GM23248 (cell line): ENCODE results near the gene EP400. TPM values are rescaled to one million over a fixed set of nuclear protein-coding genes. Genes with fewer than 3 reads are reported as not detected.

ENCODE experiments used
- DNase-seq: peaks from one replicate; pipeline ENCODE4 v3.0.0-alpha.2; 2015
- H2AFZ ChIP-seq: fragments of 200-600 bp; sonication (generic); 2 replicates; pipeline ENCODE4 v1.6.1; 2016; ENCODE audit warnings: antibody characterized with exemption
- H3F3A ChIP-seq: fragments of 200-600 bp; sonication (generic); 2 replicates; pipeline ENCODE4 v1.6.1; 2016; ENCODE audit warnings: mild to moderate bottlenecking, antibody characterized with exemption, mixed run types; ENCODE audit not compliant: insufficient read depth
- H3K27ac ChIP-seq: fragments of 200-600 bp; sonication (generic); 2 replicates; pipeline ENCODE4 v1.5.1; 2016; ENCODE audit warnings: mild to moderate bottlenecking
- H3K27me3 ChIP-seq: fragments of 200-600 bp; sonication (generic); replicated peaks from 2 replicates; pipeline ENCODE4 v1.6.1; 2016; ENCODE audit warnings: mild to moderate bottlenecking; ENCODE audit not compliant: insufficient read depth
- H3K36me3 ChIP-seq: fragments of 200-600 bp; sonication (generic); 2 replicates; pipeline ENCODE4 v1.6.1; 2016; ENCODE audit warnings: low read depth, mild to moderate bottlenecking
- H3K4me1 ChIP-seq: fragments of 200-600 bp; sonication (generic); 2 replicates; pipeline ENCODE4 v1.6.1; 2016; ENCODE audit warnings: mild to moderate bottlenecking; ENCODE audit not compliant: insufficient read depth
- H3K4me2 ChIP-seq: fragments of 200-600 bp; sonication (generic); one replicate; pipeline ENCODE4 v1.6.1; 2016; ENCODE audit warnings: mild to moderate bottlenecking; ENCODE audit not compliant: unreplicated experiment
- H3K4me3 ChIP-seq: fragments of 200-600 bp; sonication (generic); 2 replicates; pipeline ENCODE4 v1.5.1; 2016; ENCODE audit warnings: mild to moderate bottlenecking
- H3K79me2 ChIP-seq: fragments of 200-600 bp; sonication (generic); 2 replicates; pipeline ENCODE4 v1.6.1; 2016; ENCODE audit warnings: mild to moderate bottlenecking; ENCODE audit not compliant: insufficient read depth
- H3K9ac ChIP-seq: fragments of 200-600 bp; sonication (generic); 2 replicates; pipeline ENCODE4 v1.6.1; 2016; ENCODE audit warnings: mild to moderate bottlenecking
- H3K9me2 ChIP-seq: fragments of 200-600 bp; sonication (generic); 2 replicates; pipeline ENCODE4 v1.6.1; 2016; ENCODE audit warnings: mixed run types, mild to moderate bottlenecking, moderate library complexity; ENCODE audit not compliant: insufficient read depth
- H3K9me3 ChIP-seq: fragments of 200-600 bp; sonication (generic); one replicate; pipeline ENCODE4 v1.6.1; 2017; ENCODE audit warnings: low read depth
- H4K20me1 ChIP-seq: fragments of 200-600 bp; sonication (generic); 2 replicates; pipeline ENCODE4 v1.6.0; 2016; ENCODE audit not compliant: insufficient read depth
- EZH2 ChIP-seq: fragments of 200-600 bp; sonication (generic); IDR thresholded peaks from 2 replicates; pipeline ENCODE4 v1.6.1; 2018; ENCODE audit warnings: antibody characterized with exemption, mild to moderate bottlenecking; ENCODE audit not compliant: insufficient read depth, poor library complexity, severe bottlenecking
- EZH2phosphoT487 ChIP-seq: fragments of 200-600 bp; sonication (generic); IDR thresholded peaks from 2 replicates; pipeline ENCODE4 v1.6.1; 2018; ENCODE audit warnings: antibody characterized with exemption, moderate library complexity, mild to moderate bottlenecking, low read depth; ENCODE audit not compliant: insufficient read depth
- WGBS, 2 experiments: methylation state at CpG; one replicate each; pipeline ENCODE4 v1.1.6; 2015 to 2017; ENCODE audit warnings: low lambda C conversion rate in 2 of 2, low coverage in 1 of 2; ENCODE audit errors: missing lambda C conversion rate in 2 of 2; 5-methylcytosine and 5-hydroxymethylcytosine counted together
- in situ Hi-C: fragments of 300-500 bp; cut with MboI; formaldehyde crosslinking; loops from 2 replicates; pipeline ENCODE4 v1.15.0; 2020
- polyA plus RNA-seq: library from polyadenylated mRNA; unstranded; fragments of >200 nt; fragmentation: Nextera tagmentation; extraction: Ambion mirVana; gene quantifications from 2 replicates; pipeline ENCODE4 v1.2.1, GENCODE V29; 2016
- total RNA-seq: library from RNA; depleted of rRNA; stranded (reverse); fragments of >200 nt; shearing (Covaris generic); gene quantifications from 2 replicates; pipeline ENCODE4 v1.2.3, GENCODE V29; 2014

Gene EP400
- total and polyA plus RNA-seq, 2 experiments from 2014 or later, result 8.6 to 9.4 TPM

- in situ Hi-C loops, result no loop called here
- 72 to 74% methylated on average over 25 of the region's 25 CpGs for WGBS, 2 experiments
- Histone ChIP-seq H3K36me3 (no peaks in the 10 kb centered on the region), H3K9ac (no peak overlapping the region), H4K20me1 (no peaks in the 10 kb centered on the region), H3K27me3 (no peaks in the 10 kb centered on the region), H3K9me3 (no peaks in the 10 kb centered on the region), H3K4me2 (no peak overlapping the region), H3K4me1 (no peaks in the 10 kb centered on the region), H3K9me2 (no peaks in the 10 kb centered on the region), H3K79me2 (peaks cover 84% of the 10 kb centered on the region), H3F3A (no peaks in the 10 kb centered on the region), H2AFZ (no peak overlapping the region), H3K4me3 (no peak overlapping the region), H3K27ac (no peak overlapping the region)
- DNase-seq, result no peak
- TF ChIP-seq EZH2phosphoT487, result no peak
These were observed 47.2 kb upstream of the EP400 start for GRCh38 chr12:131902332-131903241.

- Histone ChIP-seq H3F3A (no peaks in the 10 kb centered on the region), H3K4me1 (no peaks in the 10 kb centered on the region), H3K27ac (no peak overlapping the region), H3K9ac (no peak overlapping the region), H3K4me2 (no peak overlapping the region), H3K27me3 (no peaks in the 10 kb centered on the region), H3K36me3 (no peaks in the 10 kb centered on the region), H3K4me3 (no peak overlapping the region), H2AFZ (no peak overlapping the region), H3K9me2 (no peaks in the 10 kb centered on the region), H4K20me1 (no peaks in the 10 kb centered on the region), H3K79me2 (peaks cover 75% of the 10 kb centered on the region), H3K9me3 (no peaks in the 10 kb centered on the region)
- in situ Hi-C loops, result no loop called here
- no peak for DNase-seq
- WGBS, 2 experiments, result 86 to 88% methylated on average over 12 of the region's 13 CpGs
- TF ChIP-seq EZH2phosphoT487 (no peak), EZH2 (no peak)
These were observed 46.2 kb upstream of the EP400 start for GRCh38 chr12:131903270-131904255.

- no peak for TF ChIP-seq EZH2phosphoT487
- TF ChIP-seq EZH2, result no peak
- H3K4me2 ChIP-seq, result no peak overlapping the region
- H2AFZ ChIP-seq, result no peak overlapping the region
- no peak overlapping the region for H3K27ac ChIP-seq
- H3K9me3 ChIP-seq, result no peaks in the 10 kb centered on the region
- no peaks in the 10 kb centered on the region for H3F3A ChIP-seq
- H4K20me1 ChIP-seq, result no peaks in the 10 kb centered on the region
- H3K79me2 ChIP-seq, result peaks cover 67% of the 10 kb centered on the region
- H3K36me3 ChIP-seq, result no peaks in the 10 kb centered on the region
- in situ Hi-C loops, result no loop called here
- no peaks in the 10 kb centered on the region for H3K27me3 ChIP-seq
- H3K4me1 ChIP-seq, result no peaks in the 10 kb centered on the region
- no peaks in the 10 kb centered on the region for H3K9me2 ChIP-seq
- H3K4me3 ChIP-seq, result no peak overlapping the region
- WGBS, 2 experiments, result 89 to 91% methylated on average over 5 of the region's 5 CpGs
- no peak for DNase-seq
- no peak overlapping the region for H3K9ac ChIP-seq
These were observed 45.4 kb upstream of the EP400 start for GRCh38 chr12:131904346-131904745.

GRCh38 chr12:131905081-131905629 is 44.6 kb upstream of the EP400 start:
- H3K4me1 ChIP-seq, result no peaks in the 10 kb centered on the region
- no peak overlapping the region for H3K9ac ChIP-seq
- no peak overlapping the region for H3K27ac ChIP-seq
- no peak overlapping the region for H3K4me3 ChIP-seq
- no peak for TF ChIP-seq EZH2
- H4K20me1 ChIP-seq, result no peaks in the 10 kb centered on the region
- no peaks in the 10 kb centered on the region for H3K9me3 ChIP-seq
- peaks cover 59% of the 10 kb centered on the region for H3K79me2 ChIP-seq
- no peak overlapping the region for H3K4me2 ChIP-seq
- no peaks in the 10 kb centered on the region for H3F3A ChIP-seq
- WGBS, 2 experiments, result 82 to 84% methylated on average over 11 to 13 of the region's 13 CpGs
- DNase-seq, result no peak
- H2AFZ ChIP-seq, result no peak overlapping the region
- H3K9me2 ChIP-seq, result no peaks in the 10 kb centered on the region
- in situ Hi-C loops, result no loop called here
- no peaks in the 10 kb centered on the region for H3K27me3 ChIP-seq
- no peaks in the 10 kb centered on the region for H3K36me3 ChIP-seq
